ENCODE results near the gene ZFYVE1.

DNA sequence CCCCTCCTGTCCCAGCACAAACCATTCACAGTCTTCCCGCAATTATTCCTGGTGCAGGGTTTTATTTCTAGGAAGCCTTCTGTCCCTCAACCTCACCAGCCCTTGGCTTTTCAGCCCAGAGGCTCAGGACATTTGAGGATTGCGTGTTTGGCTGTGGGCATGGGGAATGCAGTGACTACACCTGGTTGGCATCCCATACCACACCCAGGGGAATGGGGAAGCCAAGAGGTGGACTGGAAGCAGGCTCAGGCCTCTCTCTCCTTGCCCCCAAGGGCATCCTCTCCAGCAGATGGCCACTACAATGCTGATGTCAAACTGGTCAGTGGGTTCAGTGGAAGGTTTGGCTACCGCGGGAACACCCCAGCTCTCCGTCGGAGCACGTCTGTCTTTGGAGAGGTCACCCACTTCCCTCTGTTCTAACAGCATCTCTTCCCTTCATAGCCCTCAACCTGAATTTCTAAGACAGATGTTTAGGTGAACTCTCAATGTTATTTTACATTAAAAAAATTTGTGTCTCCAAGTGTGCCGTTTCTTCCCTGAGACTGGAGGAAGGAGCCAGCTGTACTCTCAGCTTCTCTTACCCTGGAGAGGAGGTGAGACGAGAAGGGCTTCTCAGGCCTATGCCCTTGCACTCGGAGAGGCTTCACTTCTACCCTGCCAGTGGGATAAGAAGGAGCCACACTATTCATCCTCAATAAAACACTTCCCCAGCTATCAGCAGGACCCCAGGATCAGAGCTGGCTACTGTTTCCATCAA is 65.1 kb downstream of the ZFYVE1 start:
- TF ChIP-seq CTCF (IDR thresholded peaks at IDR 0.05; ENCODE audit: poor library complexity) (no peak), EZH2 (IDR thresholded peaks at IDR 0.05; ENCODE audit: borderline replicate concordance) (no peak)
